HCT116 (cell line): ENCODE results near the gene SSX2IP. TPM values are rescaled to one million over a fixed set of nuclear protein-coding genes. Genes with fewer than 3 reads are reported as not detected.
A peak's percentile ranks its signal among the peaks of the same experiment; 100 is the strongest.

Source experiments
- ATAC-seq: fragments of 200-7000 bp; cut with Tn5 transposase; 2 replicates; pipeline ENCODE4 v1.9.1; 2020; ENCODE audit warnings: mild to moderate bottlenecking, moderate library complexity
- BruUV-seq: library from RNA; stranded (reverse); fragments of 400-500 nt; replicated peaks from 2 replicates; lab custom pipeline; 2021; lab: Mats Ljungman, UMichigan
- CTCF ChIA-PET: fragments of 300-600 bp; sonication (Branson Sonifier 250); formaldehyde crosslinking; loops from one replicate; lab custom pipeline; 2021; ENCODE audit warnings: antibody characterized with exemption; lab: Charles Lee
- POLR2A ChIA-PET: fragments of 300-600, 350-600 bp; sonication (Branson Sonifier 250); formaldehyde crosslinking; loops from one replicate; lab custom pipeline; 2021; ENCODE audit warnings: antibody characterized with exemption; lab: Charles Lee
- RAD21 ChIA-PET, 2 experiments: fragments of 300-600 bp; sonication (Branson Sonifier 250); formaldehyde crosslinking; loops; one replicate each; lab custom pipeline; 2023; ENCODE audit warnings: low total read pairs in 2 of 2; ENCODE audit not compliant: uncharacterized antibody in 2 of 2, unreplicated experiment in 2 of 2, low non-redundant PET in 1 of 2; lab: Charles Lee
- DNase-seq: peaks from one replicate; pipeline ENCODE4 v3.0.0-alpha.2; 2010; ENCODE audit warnings: low read depth, low spot score
- H2AFZ ChIP-seq: fragments of 200-600 bp; shearing (Covaris generic), sonication (generic); 2 replicates; pipeline ENCODE4 v1.6.1; 2017; ENCODE audit warnings: low read depth, mixed run types, mixed read lengths, antibody characterized with exemption, low read length; ENCODE audit not compliant: poor library complexity, severe bottlenecking
- H3K27ac ChIP-seq: 2 replicates; pipeline ENCODE4 v1.5.1; 2012; ENCODE audit warnings: low read depth, low read length
- H3K27me3 ChIP-seq: fragments of 200-600 bp; sonication (generic); 2 replicates; pipeline ENCODE4 v1.6.1; 2016; ENCODE audit warnings: mixed run types, low read length, mixed read lengths; ENCODE audit not compliant: insufficient read depth
- H3K36me3 ChIP-seq, 2 experiments: fragments of 200-500 bp in 1 of 2; fragments of 200-600 bp in 1 of 2; sonication (Bioruptor generic) in 1 of 2; sonication (generic) in 1 of 2; 2 replicates each; pipeline versions ENCODE4 v1.5.1 to v1.6.1; 2014 to 2016; ENCODE audit warnings: low read length in 2 of 2, inconsistent platforms in 1 of 2, mixed read lengths in 1 of 2, mixed run types in 1 of 2; ENCODE audit not compliant: insufficient read depth in 2 of 2, control insufficient read depth in 1 of 2
- H3K4me1 ChIP-seq, 2 experiments: fragments of 200-600 bp in 1 of 2; sonication (generic) in 1 of 2; 2 replicates each; pipeline versions ENCODE4 v1.5.1 to v1.6.1; 2012 to 2017; ENCODE audit warnings: low read length in 2 of 2, inconsistent platforms in 1 of 2, mild to moderate bottlenecking in 1 of 2, mixed read lengths in 1 of 2, mixed run types in 1 of 2, moderate library complexity in 1 of 2; ENCODE audit not compliant: insufficient read depth in 2 of 2, control insufficient read depth in 1 of 2
- H3K4me2 ChIP-seq: fragments of 200-600 bp; sonication (generic); 2 replicates; pipeline ENCODE4 v1.6.1; 2017; ENCODE audit warnings: mixed run types, low read length, mixed read lengths
- H3K4me3 ChIP-seq, 2 experiments: fragments of 200-600 bp in 1 of 2; sonication (generic) in 1 of 2; replicated peaks in 1 of 2; 2 replicates each; pipeline ENCODE4 v1.5.1; 2011 to 2016; ENCODE audit warnings: low read length in 2 of 2, control low read depth in 1 of 2, low read depth in 1 of 2, mild to moderate bottlenecking in 1 of 2, mixed read lengths in 1 of 2, mixed run types in 1 of 2
- H3K79me2 ChIP-seq: fragments of 200-600 bp; sonication (generic); 2 replicates; pipeline ENCODE4 v1.6.1; 2017; ENCODE audit warnings: mild to moderate bottlenecking, mixed run types, low read length, moderate library complexity, mixed read lengths; ENCODE audit not compliant: insufficient read depth
- H3K9ac ChIP-seq: fragments of 200-600 bp; sonication (generic); 2 replicates; pipeline ENCODE4 v1.6.1; 2016; ENCODE audit warnings: low read length, mixed read lengths
- H3K9me2 ChIP-seq: fragments of 200-600 bp; sonication (generic), shearing (Covaris generic); 2 replicates; pipeline ENCODE4 v1.6.1; 2017; ENCODE audit warnings: mixed run types, mild to moderate bottlenecking, moderate library complexity; ENCODE audit not compliant: insufficient read depth
- H3K9me3 ChIP-seq, 2 experiments: fragments of 200-500 bp in 1 of 2; fragments of 200-600 bp in 1 of 2; sonication (Bioruptor generic) in 1 of 2; sonication (generic) in 1 of 2; 2 replicates each; pipeline ENCODE4 v1.6.1; 2014 to 2017; ENCODE audit warnings: low read length in 2 of 2, mixed read lengths in 2 of 2, inconsistent platforms in 1 of 2, low read depth in 1 of 2, mild to moderate bottlenecking in 1 of 2, mixed run types in 1 of 2, moderate library complexity in 1 of 2; ENCODE audit not compliant: control insufficient read depth in 1 of 2, insufficient read depth in 1 of 2
- H4K20me1 ChIP-seq: fragments of 200-600 bp; sonication (generic), shearing (Covaris generic); 2 replicates; pipeline ENCODE4 v1.6.1; 2017; ENCODE audit warnings: mixed run types, mild to moderate bottlenecking, moderate library complexity; ENCODE audit not compliant: insufficient read depth
- CBX3 ChIP-seq: IDR thresholded peaks from 2 replicates; pipeline ENCODE4 v1.6.1; 2012; ENCODE audit warnings: low read depth
- CEBPB ChIP-seq: IDR thresholded peaks from 2 replicates; pipeline ENCODE4 v1.6.1; 2012; ENCODE audit warnings: low read depth
- ELF1 ChIP-seq: IDR thresholded peaks from 2 replicates; pipeline ENCODE4 v1.6.1; 2012; ENCODE audit warnings: low read depth, borderline replicate concordance
- FOSL1 ChIP-seq: IDR thresholded peaks from 2 replicates; pipeline ENCODE4 v1.6.1; 2012; ENCODE audit warnings: low read depth
- JUND ChIP-seq: IDR thresholded peaks from 2 replicates; pipeline ENCODE4 v1.6.1; 2012
- POLR2A ChIP-seq: IDR thresholded peaks from 2 replicates; pipeline ENCODE4 v1.7.0; 2011; ENCODE audit warnings: borderline replicate concordance; ENCODE audit not compliant: insufficient read depth, insufficient read length; ENCODE audit errors: extremely low read depth
- POLR2AphosphoS5 ChIP-seq: IDR thresholded peaks from 2 replicates; pipeline ENCODE4 v1.6.1; 2011; ENCODE audit warnings: mild to moderate bottlenecking, low read depth, low read length, moderate library complexity
- RAD21 ChIP-seq: IDR thresholded peaks from 2 replicates; pipeline ENCODE4 v1.6.1; 2012; ENCODE audit warnings: low read depth, mild to moderate bottlenecking
- TCF7L2 ChIP-seq: IDR thresholded peaks from 2 replicates; pipeline ENCODE4 v1.7.0; 2011; ENCODE audit warnings: borderline replicate concordance, inconsistent platforms; ENCODE audit not compliant: insufficient read depth, insufficient read length; ENCODE audit errors: extremely low read depth
- ZFX ChIP-seq: fragments of 450-650 bp; IDR thresholded peaks from 2 replicates; pipeline ENCODE4 v1.6.1; 2017
- intact Hi-C: fragments of 100-400 bp; cut with micrococcal nuclease; formaldehyde crosslinking; loops from 2 replicates; pipeline ENCODE4 v1.10.0; 2022
- total RNA-seq: library from RNA; stranded (reverse); gene quantifications from one replicate; pipeline ENCODE4 v1.2.1, GENCODE V29; 2021; ENCODE audit not compliant: unreplicated experiment
- TF ChIP-seq, protein P1 (sequence below), 3 experiments: fragments of 200-600 bp in 1 of 3; sonication (generic) in 1 of 3; IDR thresholded peaks in 2 of 3; conservative IDR thresholded peaks in 1 of 3; 2 replicates each; pipeline ENCODE4 v1.5.1; 2012 to 2017; ENCODE audit warnings: low read depth in 2 of 3, low read length in 2 of 3, antibody characterized with exemption in 1 of 3, borderline replicate concordance in 1 of 3, control low read depth in 1 of 3, mild to moderate bottlenecking in 1 of 3, mixed read lengths in 1 of 3, mixed run types in 1 of 3, moderate library complexity in 1 of 3; ENCODE audit not compliant: insufficient read depth in 1 of 3
- TF ChIP-seq, protein P2 (sequence below): IDR thresholded peaks from 2 replicates; pipeline ENCODE4 v1.6.1; 2012; ENCODE audit warnings: low read depth

SSX2IP gene
- total RNA-seq, 1 experiment from 2014 or later, result 51.5 TPM

DNA sequence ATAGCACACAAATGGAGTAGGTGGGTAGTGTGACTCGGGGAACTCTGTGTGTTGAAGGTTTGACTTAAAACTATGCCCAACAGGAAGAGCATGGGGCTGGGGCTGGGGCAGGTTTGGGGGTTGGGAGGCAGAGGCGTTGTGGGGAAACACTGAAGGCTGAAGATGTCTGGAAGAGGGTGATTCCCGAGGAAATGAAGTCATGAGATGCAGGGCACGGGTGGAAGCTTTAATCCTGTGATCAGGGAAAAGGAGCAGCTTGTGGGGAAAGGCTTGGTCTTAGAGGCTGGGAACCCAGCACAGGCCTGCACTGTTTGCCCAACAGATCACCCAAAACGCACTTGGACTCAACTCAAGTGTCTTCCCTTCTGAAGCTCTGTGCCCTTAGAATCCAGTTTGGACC is 89.5 kb downstream of the SSX2IP start:
- CTCF ChIA-PET, result interaction anchor here (2.1 kb wide), 1 partner anchor 158 kb away, joined by 5 read pairs; no protein-coding TSS in a partner anchor
- Histone ChIP-seq H3K4me1 (peaks cover 39 to 71% of the 10 kb centered on the region in 2 experiments), H3K27me3 (no peaks in the 10 kb centered on the region), H3K4me3 (no peak overlapping the region), H2AFZ (peak overlapping the region; percentile 14), H3K9me3 (peaks cover 6 to 7% of the 10 kb centered on the region in 2 experiments; a peak in 2 of 4 replicates), H3K9me2 (no peaks in the 10 kb centered on the region), H3K9ac (no peak overlapping the region), H4K20me1 (no peaks in the 10 kb centered on the region), H3K4me2 (no peak overlapping the region), H3K79me2 (no peaks in the 10 kb centered on the region), H3K27ac (no peak overlapping the region), H3K36me3 (no peaks in the 10 kb centered on the region)
- intact Hi-C loops, result loop anchor here (5.0 to 10.0 kb wide), 3 partner anchors 96 to 334 kb away; partner anchors contain the start of genes GNG5 and SPATA1
- RAD21 ChIA-PET, result no interaction called here
- ATAC-seq (no peak), DNase-seq (no peak)
- TF ChIP-seq JUND (no peak), CBX3 (no peak), ZFX (no peak), CEBPB (no peak), POLR2A (no peak), RAD21 (no peak), TCF7L2 (no peak), FOSL1 (no peak), POLR2AphosphoS5 (no peak), ELF1 (no peak)
- TF ChIP-seq, protein P1, sequence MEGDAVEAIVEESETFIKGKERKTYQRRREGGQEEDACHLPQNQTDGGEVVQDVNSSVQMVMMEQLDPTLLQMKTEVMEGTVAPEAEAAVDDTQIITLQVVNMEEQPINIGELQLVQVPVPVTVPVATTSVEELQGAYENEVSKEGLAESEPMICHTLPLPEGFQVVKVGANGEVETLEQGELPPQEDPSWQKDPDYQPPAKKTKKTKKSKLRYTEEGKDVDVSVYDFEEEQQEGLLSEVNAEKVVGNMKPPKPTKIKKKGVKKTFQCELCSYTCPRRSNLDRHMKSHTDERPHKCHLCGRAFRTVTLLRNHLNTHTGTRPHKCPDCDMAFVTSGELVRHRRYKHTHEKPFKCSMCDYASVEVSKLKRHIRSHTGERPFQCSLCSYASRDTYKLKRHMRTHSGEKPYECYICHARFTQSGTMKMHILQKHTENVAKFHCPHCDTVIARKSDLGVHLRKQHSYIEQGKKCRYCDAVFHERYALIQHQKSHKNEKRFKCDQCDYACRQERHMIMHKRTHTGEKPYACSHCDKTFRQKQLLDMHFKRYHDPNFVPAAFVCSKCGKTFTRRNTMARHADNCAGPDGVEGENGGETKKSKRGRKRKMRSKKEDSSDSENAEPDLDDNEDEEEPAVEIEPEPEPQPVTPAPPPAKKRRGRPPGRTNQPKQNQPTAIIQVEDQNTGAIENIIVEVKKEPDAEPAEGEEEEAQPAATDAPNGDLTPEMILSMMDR (IDR thresholded peaks at IDR 0.05 in 2 of 3, conservative IDR thresholded peaks at IDR 0.05 in 1 of 3; ENCODE audit: borderline replicate concordance in 1 of 3, insufficient read depth in 1 of 3, low read depth in 2 of 3, low read length in 2 of 3), result no peak
- TF ChIP-seq, protein P2, sequence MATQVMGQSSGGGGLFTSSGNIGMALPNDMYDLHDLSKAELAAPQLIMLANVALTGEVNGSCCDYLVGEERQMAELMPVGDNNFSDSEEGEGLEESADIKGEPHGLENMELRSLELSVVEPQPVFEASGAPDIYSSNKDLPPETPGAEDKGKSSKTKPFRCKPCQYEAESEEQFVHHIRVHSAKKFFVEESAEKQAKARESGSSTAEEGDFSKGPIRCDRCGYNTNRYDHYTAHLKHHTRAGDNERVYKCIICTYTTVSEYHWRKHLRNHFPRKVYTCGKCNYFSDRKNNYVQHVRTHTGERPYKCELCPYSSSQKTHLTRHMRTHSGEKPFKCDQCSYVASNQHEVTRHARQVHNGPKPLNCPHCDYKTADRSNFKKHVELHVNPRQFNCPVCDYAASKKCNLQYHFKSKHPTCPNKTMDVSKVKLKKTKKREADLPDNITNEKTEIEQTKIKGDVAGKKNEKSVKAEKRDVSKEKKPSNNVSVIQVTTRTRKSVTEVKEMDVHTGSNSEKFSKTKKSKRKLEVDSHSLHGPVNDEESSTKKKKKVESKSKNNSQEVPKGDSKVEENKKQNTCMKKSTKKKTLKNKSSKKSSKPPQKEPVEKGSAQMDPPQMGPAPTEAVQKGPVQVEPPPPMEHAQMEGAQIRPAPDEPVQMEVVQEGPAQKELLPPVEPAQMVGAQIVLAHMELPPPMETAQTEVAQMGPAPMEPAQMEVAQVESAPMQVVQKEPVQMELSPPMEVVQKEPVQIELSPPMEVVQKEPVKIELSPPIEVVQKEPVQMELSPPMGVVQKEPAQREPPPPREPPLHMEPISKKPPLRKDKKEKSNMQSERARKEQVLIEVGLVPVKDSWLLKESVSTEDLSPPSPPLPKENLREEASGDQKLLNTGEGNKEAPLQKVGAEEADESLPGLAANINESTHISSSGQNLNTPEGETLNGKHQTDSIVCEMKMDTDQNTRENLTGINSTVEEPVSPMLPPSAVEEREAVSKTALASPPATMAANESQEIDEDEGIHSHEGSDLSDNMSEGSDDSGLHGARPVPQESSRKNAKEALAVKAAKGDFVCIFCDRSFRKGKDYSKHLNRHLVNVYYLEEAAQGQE, result no peak
- no TSS peak for BruUV-seq
- POLR2A ChIA-PET, result no interaction called here
